HG02852 (cell line): ENCODE data around the gene CUTC.
"Not testable (repeated sequence)": the region's sequence is repeated elsewhere in the genome, so short reads cannot be mapped to it uniquely, and the experiment has no call there.

Experiments
- ATAC-seq: cut with Tn5 transposase; IDR thresholded peaks from one replicate; pipeline ENCODE4 v1.9.1; 2021; ENCODE audit warnings: mild to moderate bottlenecking, moderate library complexity; ENCODE audit not compliant: unreplicated experiment

Gene CUTC, protein sequence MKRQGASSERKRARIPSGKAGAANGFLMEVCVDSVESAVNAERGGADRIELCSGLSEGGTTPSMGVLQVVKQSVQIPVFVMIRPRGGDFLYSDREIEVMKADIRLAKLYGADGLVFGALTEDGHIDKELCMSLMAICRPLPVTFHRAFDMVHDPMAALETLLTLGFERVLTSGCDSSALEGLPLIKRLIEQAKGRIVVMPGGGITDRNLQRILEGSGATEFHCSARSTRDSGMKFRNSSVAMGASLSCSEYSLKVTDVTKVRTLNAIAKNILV

DNA sequence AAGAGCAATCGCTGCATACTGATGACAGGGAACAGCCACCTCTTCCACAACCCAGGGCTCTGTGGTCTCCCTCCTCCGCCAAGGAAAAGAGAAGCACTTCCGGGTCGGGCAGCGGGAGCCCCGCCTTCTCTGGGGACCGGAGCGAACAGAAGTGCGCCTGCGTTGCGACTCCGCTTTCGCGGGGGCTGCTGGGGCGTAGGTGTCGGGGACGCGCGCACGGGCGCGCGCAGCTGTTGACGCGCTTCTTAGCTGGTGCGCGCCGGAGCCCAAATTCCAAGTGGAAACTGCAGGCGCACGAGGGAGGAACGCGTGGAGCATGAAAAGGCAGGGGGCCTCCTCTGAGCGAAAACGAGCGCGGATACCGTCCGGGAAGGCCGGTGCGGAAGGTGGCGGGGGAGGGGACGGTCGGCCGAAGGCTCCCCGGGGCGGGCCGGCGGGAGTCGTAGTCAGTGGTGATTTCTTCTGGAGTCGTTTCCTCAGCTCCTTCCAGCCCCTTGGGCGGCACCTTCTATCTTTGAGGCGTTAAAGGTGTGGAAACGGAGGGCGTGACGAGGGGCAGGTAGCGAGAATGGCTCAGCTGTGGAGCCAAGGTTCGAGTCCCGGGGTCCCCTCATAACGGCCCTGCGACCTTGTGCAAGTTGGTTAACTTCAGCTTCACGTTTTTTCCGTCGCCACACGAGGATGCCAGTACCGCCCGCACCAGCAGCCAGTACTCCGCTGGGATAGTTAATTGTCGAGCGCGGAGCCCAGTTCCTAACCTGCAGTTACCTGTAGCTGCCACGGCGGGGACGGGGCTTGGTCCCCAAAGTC, at the start of gene CUTC, which contains the start of gene COX15:
Gene CUTC (plus strand): TSS at position 202 of the 810 bp plus-strand sequence. CDS start 115 bp downstream, at position 317.
Gene COX15 (minus strand): TSS at position 95 of the 810 bp plus-strand sequence. CDS start 78 bp downstream, at position 17.
- peak; percentile 91 for ATAC-seq

- ATAC-seq = no peak
Observed at GRCh38 chr10:99682752-99683151, 49.3 kb upstream of the CUTC start.

DNA sequence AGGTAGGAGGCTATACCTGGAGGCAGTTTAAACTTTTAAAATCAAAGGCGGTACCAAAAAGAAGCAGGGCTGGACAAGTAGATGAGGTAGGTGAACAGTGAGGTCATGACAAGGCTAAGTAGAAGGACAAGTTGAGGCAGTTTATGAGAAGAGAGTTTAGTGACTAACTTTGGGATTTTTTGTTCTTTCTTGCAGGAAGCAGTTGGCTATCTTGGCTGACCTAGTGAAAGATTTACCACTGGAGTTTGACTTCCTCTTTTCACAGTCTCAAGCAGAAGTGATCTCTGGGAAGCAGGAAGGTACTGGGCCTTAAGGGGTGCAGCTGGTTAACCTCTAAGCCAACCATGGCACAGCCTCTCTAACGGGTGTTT, 46.5 kb upstream of the CUTC start:
- ATAC-seq = peak; percentile 89

DNA sequence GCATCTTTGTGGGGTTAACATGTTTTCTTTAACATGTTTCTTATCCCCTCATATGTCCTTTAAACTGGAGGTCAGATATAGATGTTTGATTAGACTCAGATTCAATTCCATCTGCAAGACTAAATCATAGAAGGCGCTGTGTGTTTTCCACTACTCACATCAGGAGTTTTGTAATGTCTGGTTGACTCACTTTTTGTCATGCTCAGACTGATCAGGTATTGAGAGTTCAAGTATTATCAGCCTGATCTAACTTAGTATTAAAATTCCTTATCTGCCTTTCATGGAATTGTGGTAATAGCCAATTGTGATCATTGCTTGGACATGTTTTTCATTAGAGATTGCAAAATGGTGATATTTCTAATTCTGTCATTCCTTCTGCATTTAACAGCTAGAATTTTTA, 42.6 kb upstream of the CUTC start:
- no peak for ATAC-seq

- ATAC-seq = no peak
Observed at GRCh38 chr10:99693933-99694583, 38.0 kb upstream of the CUTC start.

DNA sequence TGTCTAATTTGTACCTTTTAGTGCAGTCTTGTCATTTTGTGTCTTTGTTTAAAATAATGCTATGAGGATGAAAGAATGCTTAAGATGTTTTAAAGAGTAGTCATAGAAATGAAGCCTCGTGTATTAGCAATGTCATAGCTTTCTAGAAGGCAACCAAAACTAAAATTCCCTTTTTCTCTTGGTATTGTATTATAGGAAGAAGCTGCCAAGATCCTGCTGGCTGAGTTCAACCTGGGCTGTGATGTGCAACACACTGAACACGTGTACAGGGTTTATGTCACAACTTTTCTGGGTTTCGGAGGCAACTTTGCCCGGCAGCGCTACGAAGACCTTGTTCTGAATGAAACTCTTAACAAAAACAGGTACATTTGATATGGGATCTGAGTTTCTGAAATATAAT, 36.3 kb upstream of the CUTC start:
- no peak for ATAC-seq

DNA sequence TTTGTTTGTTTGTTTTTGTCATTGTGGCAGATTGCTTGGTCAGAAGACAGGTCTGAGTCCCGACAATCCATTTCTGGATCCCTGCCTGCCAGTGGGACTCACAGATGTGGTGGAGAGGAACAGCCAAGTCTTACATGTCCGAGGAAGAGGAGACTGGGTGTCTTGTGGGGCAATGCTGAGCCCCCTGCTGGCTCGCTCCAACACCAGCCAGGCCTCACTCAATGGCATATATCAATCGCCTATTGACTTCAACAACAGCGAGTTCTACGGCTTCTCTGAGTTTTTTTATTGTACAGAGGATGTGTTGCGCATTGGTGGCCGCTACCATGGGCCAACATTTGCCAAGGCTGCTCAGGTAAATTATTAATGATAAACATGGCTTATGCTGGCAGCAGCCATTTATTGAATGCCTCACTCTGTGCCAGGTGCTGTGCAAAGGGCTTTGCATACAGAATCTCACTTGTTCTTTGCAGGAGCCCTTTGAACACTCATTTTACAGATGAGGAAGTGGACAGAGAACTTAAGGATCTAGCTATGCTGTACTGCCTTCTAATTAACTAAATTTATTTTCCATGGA, 33.4 kb upstream of the CUTC start:
- no peak for ATAC-seq

DNA sequence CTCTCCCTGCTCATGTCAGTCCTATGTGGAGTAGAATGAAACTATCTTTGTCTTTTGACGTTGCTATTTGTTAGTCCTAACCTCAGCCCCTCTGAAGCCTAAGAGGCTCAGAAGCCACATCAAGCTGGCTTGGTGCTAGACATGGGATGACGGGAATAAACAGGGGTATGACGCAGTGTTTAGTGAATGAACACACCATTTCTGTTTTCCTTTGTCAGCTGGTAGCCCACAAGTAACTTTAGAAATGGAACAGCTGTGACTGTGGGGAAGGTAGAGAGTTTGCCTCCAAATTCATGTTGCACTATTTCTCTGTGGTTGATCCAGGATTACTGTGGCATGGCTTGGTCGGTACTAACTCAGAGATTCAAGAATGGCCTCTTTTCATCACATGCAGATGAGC, 31.4 kb upstream of the CUTC start:
- no peak for ATAC-seq

GRCh38 chr10:99708428-99709012, 23.5 kb upstream of the CUTC start:
- no peak for ATAC-seq

GRCh38 chr10:99709480-99710229, 22.4 kb upstream of the CUTC start:
- peak; percentile 82 for ATAC-seq

DNA sequence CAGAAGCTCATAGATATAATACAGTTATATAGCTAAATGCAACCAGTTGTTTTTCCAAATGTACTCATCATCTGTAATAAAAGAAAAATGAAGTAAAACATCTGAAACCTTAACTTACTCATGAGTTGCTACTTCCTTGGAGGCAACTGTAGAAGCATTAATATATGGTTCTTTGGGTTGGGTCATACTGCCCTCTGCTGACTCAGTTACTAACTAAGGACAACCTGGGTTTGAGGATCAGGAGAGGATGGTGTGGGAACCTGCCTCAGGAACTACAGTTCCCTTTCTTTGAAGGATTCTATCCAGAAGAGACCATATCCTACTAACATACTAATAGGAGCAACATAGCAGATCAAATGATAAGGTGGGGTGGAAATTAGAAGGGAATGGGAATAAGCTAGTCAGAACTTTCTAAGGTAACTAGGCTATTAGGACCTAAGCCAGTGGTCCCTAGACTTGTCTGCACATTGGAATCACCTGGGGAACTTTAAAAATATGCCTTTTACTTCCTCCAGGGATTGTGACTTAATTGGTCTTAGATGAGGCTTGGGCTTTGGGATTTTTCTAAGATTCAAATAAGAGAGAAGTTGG, 20.8 kb upstream of the CUTC start:
- ATAC-seq = peak; percentile 60

- ATAC-seq = no peak
Observed at GRCh38 chr10:99714446-99714845, 17.6 kb upstream of the CUTC start.

- ATAC-seq = no peak
Observed at GRCh38 chr10:99720387-99720786, 11.6 kb upstream of the CUTC start.

GRCh38 chr10:99730026-99730425, 2.0 kb upstream of the CUTC start:
- ATAC-seq = no peak

DNA sequence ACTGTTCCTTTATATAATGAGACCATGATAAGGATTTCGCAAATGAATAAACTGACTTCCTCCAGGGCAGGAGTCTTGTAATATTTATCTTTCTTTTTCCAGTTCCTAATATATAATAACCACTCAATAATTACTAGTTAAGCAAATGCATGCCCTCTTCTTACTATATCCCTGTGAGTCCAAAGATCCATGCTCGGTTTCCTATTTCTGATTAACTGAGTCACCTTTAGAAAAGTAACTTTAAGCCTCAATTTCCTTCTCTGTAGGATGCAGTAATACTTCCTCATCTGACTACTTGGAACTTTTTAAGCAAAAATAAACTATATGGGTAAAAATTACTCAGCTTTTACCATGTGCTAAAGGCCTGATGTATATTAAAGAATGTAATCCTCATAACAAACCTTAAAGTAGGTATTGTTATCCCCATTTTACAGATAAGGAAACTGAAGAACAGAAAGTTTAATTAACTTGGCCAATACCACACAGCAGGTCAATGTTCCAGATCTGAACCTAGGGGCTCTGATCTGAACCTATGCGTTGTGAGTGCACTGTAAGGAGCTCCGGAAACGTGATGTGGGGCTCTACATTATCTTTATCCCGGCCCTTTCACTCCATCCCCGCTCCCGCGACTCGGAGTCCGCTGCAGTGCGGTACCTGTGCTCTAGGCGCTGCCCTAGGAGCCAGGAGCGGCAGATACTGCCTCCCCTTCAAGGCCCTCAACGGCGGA, 565 bp upstream of the CUTC start:
- ATAC-seq = peak; percentile 39

DNA sequence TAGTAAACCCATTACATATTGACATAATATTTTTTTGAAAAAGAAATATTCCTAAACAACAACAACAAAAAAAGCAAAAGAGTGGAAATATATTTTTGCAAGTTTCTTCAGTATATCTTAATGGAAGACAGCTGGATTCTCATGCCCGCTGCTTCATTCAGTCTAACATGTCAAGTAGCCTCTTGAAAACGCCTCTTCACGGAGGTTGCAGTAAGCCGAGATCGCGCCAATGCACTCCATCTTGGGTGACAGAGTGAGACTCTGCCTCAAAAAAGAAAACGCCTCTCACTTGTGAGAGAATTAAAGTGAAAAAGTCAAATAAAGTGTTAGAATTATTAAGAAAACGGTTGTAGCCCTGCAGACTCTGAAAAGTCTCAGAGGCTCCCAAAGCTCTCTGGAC, 1.3 kb downstream of the CUTC start:
- ATAC-seq = no peak

DNA sequence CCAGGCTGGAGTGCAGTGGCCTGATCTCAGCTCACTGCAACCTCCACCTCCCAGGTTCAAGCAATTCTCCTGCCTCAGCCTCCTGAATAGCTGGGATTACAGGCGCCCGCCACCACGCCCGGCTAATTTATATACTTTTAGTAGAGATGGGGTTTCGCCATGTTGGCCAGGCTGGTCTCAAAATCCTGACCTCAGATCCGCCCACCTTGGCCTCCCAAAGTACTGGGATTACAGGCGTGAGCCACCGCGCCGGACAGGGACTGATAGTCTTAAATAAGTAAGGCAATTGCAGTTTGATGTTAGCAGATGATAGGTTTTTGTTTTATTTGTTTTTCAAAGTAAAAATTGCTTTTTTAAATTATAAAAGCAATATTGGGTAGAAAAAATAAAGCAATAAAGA, 2.1 kb downstream of the CUTC start:
- not testable (repeated sequence) for ATAC-seq

- no peak for ATAC-seq
Observed at GRCh38 chr10:99740260-99740659, 8.2 kb downstream of the CUTC start.

DNA sequence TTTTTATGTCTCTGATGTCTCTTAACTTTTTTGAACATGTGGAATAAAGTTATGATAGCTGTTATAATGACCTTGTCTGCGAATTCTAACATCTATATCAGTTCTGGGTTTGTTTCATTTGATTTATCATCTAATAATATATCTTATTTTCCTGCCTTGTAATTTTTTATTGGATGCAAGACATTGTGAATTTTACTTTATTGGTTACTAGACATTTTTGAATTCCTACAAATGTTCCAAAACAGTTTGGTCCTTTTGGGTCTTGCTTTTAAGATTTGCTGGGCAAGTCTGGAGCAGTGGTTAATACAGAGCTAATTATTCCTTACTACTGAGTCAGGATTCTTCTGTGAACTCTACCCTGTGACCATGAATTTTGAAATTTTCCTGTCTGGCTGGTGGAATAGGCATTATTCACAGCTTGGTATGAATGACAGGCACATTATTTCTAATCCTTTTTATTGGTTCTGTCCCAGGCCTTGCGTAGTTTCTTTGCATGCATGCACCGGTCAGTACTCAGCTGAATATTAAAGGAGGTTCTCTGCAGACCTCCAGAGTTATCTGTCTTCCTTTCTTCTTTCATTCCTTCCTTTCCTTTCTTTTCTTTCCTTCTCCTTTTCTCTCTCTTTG, 9.0 kb downstream of the CUTC start:
- ATAC-seq = no peak
